Measurements from ENCODE around the gene TP53. TPM values are rescaled to one million over a fixed set of nuclear protein-coding genes. Genes with fewer than 3 reads are reported as not detected.

Gene TP53
- total RNA-seq, 1 donor, result 71.3 TPM

GRCh38 chr17:7705269-7706255 is 18.3 kb upstream of the TP53 start:
- TF ChIP-seq CTCF (IDR thresholded peaks at IDR 0.05; ENCODE audit: extremely low read depth, low read depth, low read length), result no peak
- Histone ChIP-seq H3K4me3 (ENCODE audit: insufficient read depth, low read length) (peak overlapping the region; percentile 59), H3K79me2 (ENCODE audit: insufficient read depth, low read length) (no peaks in the 10 kb centered on the region), H3K4me1 (ENCODE audit: insufficient read depth, low read length) (peaks cover 11% of the 10 kb centered on the region), H2AFZ (ENCODE audit: low read length) (no peak overlapping the region), H3K27ac (ENCODE audit: low read depth, low read length) (no peak overlapping the region), H3K9me3 (ENCODE audit: low read depth, low read length) (no peaks in the 10 kb centered on the region), H4K20me1 (ENCODE audit: insufficient read depth, low read length) (no peaks in the 10 kb centered on the region), H3K4me2 (ENCODE audit: insufficient read depth, low read length) (peak overlapping the region; percentile 73), H3K27me3 (ENCODE audit: insufficient read depth, low read length) (peaks cover 40% of the 10 kb centered on the region), H3K36me3 (ENCODE audit: insufficient read depth, low read length) (peaks cover 5% of the 10 kb centered on the region)
- DNase-seq (ENCODE audit: insufficient read length, low spot score, missing footprints), result no peak

- Histone ChIP-seq H3K79me2 (ENCODE audit: insufficient read depth, low read length) (no peaks in the 10 kb centered on the region), H3K27me3 (ENCODE audit: insufficient read depth, low read length) (peaks cover 40% of the 10 kb centered on the region), H2AFZ (ENCODE audit: low read length) (peak within 1 kb of the TSS; percentile 51), H4K20me1 (ENCODE audit: insufficient read depth, low read length) (no peaks in the 10 kb centered on the region), H3K4me3 (ENCODE audit: insufficient read depth, low read length) (peak within 1 kb of the TSS; percentile 59), H3K27ac (ENCODE audit: low read depth, low read length) (no peak within 1 kb of the TSS), H3K4me1 (ENCODE audit: insufficient read depth, low read length) (peaks cover 11% of the 10 kb centered on the region), H3K36me3 (ENCODE audit: insufficient read depth, low read length) (peaks cover 5% of the 10 kb centered on the region), H3K9me3 (ENCODE audit: low read depth, low read length) (no peaks in the 10 kb centered on the region), H3K4me2 (ENCODE audit: insufficient read depth, low read length) (peak within 1 kb of the TSS; percentile 73)
- DNase-seq (ENCODE audit: insufficient read length, low spot score, missing footprints), result no peak
- no peak for TF ChIP-seq CTCF (IDR thresholded peaks at IDR 0.05; ENCODE audit: extremely low read depth, low read depth, low read length)
Measured at GRCh38 chr17:7704601-7705268, 17.4 kb upstream of the TP53 start, which contains the start of gene EFNB3. TSS of gene EFNB3 (plus strand) at chr17:7705202. CDS start at chr17:7705599, 397 bp downstream.

- Histone ChIP-seq H3K4me2 (ENCODE audit: insufficient read depth, low read length) (peak overlapping the region; percentile 73), H3K4me1 (ENCODE audit: insufficient read depth, low read length) (peaks cover 11% of the 10 kb centered on the region), H3K27me3 (ENCODE audit: insufficient read depth, low read length) (peaks cover 40% of the 10 kb centered on the region), H3K27ac (ENCODE audit: low read depth, low read length) (no peak overlapping the region), H3K9me3 (ENCODE audit: low read depth, low read length) (no peaks in the 10 kb centered on the region), H4K20me1 (ENCODE audit: insufficient read depth, low read length) (no peaks in the 10 kb centered on the region), H2AFZ (ENCODE audit: low read length) (no peak overlapping the region), H3K36me3 (ENCODE audit: insufficient read depth, low read length) (peaks cover 5% of the 10 kb centered on the region), H3K79me2 (ENCODE audit: insufficient read depth, low read length) (no peaks in the 10 kb centered on the region), H3K4me3 (ENCODE audit: insufficient read depth, low read length) (peak overlapping the region; percentile 59)
- TF ChIP-seq CTCF (IDR thresholded peaks at IDR 0.05; ENCODE audit: extremely low read depth, low read depth, low read length), result no peak
- DNase-seq (ENCODE audit: insufficient read length, low spot score, missing footprints), result no peak
Measured at GRCh38 chr17:7703584-7704479, 16.5 kb upstream of the TP53 start.
